Superior temporal gyrus (tissue), 1 donor: ENCODE data around the gene CLEC12A.
"Not testable (repeated sequence)": the region's sequence is repeated elsewhere in the genome, so short reads cannot be mapped to it uniquely, and the experiment has no call there.

Source experiments
- DNase-seq: peaks from one replicate; pipeline ENCODE4 v3.0.0-alpha.2; 2016; ENCODE audit errors: extremely low spot score

Gene CLEC12A

DNA sequence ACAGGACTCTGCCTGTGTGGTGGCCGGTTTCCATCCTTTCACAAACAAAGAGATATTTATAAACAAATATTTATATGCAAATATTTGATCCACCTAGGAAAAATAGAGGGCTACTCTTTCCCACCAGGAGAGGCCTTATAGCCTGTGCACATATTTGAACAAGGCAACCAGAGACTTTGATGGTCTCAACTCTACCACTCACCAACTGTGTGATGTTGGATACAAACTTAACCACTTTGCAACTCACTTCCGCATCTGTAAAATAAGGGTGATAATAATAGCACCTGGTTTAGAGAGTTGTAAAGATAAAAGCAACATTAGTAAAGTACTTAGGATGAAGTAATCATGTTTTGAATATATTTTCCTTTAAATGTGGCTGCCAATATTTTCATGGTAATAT lies 1.5 kb upstream of the CLEC12A start:
- no peak for DNase-seq

DNA sequence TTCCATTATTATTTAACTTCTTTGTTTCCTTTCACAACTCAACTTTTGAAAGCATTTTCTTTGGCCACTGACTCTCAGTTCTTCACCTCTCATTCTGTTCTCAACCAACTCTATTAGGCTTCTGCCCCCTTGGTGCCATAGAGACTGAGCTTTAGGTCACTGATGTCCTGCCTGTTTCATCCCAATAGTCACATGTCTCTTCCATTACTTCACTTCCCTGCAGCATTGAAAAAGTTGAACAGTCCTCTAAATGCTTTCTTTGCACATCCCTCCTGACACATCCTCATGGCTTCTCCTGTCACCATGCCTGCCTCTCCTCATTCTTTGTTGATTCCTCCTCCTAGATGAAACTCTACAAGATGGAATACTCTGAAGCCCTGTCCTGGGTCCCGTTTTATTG lies 2.7 kb downstream of the CLEC12A start:
- no peak for DNase-seq

DNA sequence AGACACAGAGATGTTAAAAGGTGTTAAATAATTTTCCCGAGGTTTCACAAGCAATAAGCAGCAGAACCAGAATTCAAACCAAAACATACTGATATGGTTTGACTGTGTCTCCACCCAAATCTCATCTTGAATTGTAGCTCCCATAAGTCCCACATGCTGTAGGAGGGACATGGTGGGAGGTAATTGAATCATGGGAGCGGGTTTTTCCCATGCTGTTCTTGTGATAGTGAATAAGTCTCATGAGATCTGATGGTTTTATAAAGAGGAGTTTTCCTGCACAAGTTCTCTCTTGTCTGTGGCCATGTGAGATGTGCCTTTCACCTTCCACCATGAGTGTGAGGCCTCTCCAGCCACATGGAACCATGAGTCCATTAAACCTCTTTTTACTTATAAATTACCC lies 3.5 kb downstream of the CLEC12A start:
- not testable (repeated sequence) for DNase-seq

DNA sequence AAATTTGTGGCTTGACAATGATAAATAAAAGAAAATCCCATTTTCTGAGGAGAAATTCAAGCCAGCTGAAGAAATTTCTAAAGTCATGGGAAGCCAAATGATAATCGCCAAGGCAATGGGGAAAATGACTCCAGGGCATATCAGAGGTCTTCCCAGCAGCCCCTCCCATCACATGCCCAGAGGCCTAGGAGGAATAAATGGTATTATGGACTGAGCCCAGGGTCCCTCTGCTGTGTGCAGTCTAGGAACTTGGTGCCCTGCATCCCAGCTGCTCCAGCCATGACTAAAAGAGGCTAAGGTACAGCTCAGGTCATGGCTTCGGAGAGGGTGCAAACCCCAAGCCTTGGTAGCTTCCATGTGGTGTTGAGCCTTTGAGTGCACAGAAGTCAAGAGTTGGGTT lies 4.4 kb downstream of the CLEC12A start:
- no peak for DNase-seq

DNA sequence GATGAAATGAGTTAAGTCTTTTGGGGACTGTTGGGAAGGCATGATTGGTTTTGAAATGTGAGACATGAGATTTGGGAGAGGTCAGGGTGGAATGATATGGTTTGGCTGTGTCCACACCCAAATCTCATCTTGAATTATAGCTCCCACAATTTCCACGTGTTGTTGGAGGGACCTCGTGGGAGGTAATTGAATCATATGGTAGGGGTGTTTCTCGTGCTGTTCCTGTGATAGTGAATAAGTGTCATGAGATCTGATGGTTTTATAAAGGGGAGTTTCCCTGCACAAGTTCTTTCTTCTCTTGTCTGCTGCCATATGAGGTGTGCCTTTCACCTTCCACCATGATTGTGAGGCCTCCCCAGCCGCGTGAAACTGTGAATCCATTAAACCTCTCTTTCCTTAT lies 5.4 kb downstream of the CLEC12A start:
- DNase-seq = not testable (repeated sequence)

DNA sequence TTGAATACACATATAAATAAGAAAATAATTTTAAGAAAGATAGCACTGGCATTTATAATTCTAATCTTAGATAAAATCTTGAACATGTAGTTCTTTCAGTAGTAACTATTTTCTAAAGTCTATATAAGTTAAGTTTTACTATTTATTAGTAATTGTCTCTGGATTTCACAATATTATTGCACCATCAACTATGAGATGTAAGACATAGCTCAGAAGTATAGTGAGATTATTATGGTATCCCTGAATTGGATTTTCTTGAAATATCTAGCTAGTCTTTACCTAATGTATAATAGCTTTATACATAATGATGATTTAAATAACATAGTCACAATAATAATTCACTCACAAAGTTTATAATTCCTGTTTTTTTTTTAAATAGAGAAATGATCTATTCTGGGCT lies 6.7 kb downstream of the CLEC12A start:
- no peak for DNase-seq

DNA sequence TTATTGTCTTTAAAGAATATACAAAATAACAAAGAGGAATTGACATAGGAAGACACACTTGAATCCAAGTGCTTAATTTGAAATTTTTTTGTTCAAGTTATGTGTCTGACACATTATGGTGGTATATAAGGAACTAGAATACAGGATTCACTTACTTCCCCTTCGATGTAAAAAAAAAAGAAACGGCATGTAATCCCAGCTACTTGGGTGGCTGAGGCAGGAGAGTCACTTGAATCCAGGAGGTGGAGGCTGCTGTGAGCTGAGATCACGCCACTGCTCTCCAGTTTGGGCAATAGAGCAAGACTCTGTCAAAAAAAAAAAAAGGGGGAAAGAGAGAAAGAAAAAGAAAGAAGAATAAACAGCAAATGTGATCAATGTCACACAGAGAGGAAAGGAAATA lies 8.9 kb downstream of the CLEC12A start:
- DNase-seq = no peak

DNA sequence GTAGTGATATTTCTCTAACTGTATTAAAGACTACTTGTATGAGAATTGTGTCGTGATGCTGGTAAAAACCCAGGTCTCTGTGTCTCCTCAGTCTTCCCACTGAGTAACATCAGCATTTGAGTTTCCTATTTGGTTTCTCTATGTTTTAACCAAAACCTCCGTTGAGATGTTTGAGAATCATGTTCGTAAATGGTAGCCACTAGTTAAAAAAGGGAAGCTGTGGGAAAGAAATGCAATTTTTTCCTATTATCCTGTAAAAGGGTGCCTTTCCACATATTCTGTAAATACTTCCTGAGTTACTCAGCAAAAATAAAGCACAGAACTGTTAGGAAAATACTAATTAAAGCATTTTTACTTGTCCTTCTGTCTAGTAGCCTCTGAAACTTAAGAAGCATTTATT lies 20.7 kb downstream of the CLEC12A start:
- no peak for DNase-seq

DNA sequence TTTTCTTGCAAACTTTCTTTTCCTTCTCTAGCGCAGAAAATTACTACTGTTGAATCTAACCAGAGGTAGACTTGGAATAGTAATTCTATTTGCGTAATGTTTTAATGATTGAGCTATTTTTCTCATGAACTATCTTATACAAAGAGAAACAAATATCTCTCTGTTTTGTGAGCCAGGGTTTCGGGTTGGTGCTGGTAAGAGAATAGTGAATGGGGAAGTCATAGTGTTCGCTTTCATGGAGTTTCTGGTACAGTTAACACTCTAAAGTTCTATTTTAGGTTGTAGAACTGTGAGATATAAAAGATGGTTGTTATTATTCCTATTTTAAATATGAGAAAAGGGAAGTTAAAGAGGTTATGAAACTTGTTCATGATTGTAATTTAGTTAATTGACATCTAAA lies 21.1 kb downstream of the CLEC12A start:
- DNase-seq = peak; percentile 48

DNA sequence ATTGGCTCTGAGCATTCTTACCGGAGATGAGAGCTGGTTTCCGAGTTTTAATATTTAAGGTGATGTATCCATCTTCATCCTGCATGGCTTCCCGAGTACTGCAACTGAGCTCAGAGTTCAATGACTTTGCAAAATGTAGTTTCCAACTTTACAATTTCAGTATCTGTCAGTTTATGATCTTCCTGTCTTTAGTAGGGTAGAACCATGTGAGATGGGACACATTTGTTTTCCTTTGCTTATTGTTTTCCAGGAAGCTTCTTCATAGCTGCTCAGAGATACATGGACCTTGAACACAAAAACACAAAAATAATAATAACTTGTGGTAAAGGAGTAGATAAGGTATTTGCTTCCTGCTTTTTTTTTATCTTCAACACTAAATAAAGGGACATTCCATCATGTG lies 27.8 kb downstream of the CLEC12A start, which contains the start of gene CLEC1B:
TSS of gene CLEC1B (minus strand) at position 106 of the 400 bp plus-strand sequence. CDS start at position 85, 21 bp downstream.
- DNase-seq = no peak

DNA sequence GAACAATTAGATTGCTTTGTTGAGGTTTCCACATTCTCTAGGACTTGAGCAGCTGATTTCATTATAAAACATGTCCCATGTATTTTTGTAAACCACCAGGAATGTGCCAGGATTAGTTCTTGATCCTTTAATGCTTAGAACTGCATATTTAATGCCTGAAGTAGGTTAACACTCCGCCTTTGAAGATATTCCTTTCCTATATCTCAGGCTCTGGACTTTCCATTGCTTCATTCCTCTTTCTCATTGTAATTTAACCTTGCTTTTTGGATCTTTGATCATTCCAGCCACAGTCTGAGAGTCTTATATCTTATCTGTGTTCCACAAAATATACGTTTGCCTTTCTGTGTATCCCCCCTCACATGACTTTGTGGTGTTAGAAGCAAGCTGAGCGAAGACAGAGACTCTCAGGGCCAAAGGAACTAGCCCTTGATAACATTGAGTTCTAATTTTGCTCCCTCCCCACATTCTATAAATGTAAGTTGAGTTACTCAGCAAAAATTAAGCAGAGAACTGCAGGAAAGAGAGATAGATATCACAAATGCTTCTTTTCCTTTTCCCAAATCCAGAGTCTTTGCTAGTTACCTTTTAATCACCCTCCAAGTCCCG lies 30.1 kb downstream of the CLEC12A start:
- DNase-seq = no peak

DNA sequence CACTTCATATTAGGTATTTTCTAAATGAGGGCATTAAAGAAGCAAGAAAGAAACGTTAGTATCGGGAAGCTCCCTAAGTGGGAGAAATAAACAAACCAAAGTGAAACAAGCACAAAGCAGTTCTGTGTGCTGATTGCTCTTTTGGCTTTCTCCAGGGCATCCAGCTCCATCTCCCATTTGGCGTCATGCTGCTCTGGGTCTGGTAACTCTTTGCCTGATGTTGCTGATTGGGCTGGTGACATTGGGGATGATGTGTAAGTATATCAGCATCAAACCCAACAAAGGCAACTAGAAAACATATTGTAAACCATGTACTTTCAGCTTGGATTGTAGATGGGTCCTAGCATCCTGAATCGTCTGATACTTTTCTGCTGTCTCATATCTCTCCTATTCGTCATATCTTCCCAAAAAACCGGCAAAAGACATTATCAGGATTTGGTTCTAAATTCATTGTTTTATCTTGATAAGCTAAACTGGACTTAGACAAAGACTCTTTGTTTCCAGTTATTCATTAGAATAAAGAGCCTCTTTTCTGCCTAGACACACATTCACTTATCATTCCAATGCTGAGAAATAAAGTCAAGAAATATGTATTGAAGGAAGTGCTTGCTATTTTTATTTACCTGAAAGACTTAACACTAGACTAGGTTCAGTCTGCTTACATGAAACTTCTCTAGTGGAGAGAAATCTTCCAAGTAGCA lies 41.6 kb downstream of the CLEC12A start:
- peak; percentile 66 for DNase-seq

DNA sequence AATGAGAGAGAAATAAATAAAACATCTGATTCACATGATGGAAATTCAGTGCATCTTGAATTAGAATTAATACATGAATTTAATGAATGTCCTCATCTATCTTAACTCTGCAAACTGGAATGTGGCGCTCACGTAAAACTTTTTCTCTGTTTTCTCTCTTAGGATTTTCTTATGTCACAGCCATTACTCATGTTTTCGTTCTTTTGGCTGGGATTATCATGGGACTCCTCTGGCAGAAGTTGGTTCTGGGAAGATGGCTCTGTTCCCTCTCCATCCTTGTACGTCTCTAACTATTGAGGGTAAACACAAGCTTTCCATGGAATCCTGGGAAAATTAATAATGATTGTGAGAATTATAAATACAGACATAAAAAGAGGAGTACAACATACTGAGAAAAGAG lies 44.2 kb downstream of the CLEC12A start:
- DNase-seq = no peak

DNA sequence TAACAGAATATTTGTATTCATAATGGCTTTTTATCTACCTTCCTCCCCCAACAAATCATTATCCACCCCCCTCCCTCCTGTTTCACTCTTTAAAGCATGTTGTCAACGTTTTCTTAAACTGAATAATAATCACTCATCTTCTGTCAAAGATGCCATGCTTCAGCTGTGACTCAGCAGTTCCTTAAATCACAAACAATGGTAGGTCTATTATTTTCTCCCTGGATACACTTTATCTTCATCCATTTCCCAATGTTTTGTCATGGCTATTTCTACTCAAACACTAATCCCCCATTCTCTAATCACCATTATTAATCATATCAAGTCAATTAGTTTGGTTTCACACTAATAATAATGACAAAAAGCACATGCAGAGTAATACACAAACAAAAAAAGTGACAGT lies 45.7 kb downstream of the CLEC12A start:
- DNase-seq = no peak

DNA sequence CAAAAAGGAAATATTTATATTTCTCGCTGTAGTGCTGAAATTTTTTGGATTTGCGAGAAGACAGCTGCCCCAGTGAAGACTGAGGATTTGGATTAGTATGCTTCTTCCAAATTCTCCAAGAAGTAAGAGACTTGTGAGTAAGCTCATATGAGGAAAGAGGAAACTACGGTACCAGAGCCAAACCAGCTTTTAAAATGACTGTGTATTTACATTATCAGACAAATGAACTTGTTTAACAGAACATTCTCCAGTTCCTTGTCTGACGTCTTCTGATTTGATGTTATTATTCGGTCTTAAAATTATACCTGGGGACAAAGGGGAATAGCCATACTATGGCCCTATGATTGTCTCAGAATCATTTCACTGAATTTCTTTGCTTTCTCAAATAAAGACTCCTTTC lies 47.2 kb downstream of the CLEC12A start:
- DNase-seq = no peak

DNA sequence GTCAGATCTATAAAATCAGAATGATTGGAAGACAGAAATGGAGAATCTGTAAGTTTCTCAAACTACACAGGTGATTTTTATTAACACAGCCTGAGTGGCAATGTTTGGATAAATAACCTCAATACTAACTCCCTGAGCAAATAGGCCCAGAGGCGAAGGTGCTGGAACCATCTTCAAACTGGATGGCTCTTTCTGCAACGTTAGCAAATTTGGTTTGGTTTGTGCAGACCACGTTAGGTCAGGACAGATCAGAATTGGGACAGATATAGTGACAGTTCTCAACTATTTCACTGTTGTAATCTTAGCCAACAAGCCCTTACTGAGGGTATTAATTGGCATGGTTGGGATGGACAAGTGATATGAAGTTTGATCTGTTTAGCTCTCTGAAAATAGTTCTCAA lies 50.1 kb downstream of the CLEC12A start:
- no peak for DNase-seq

DNA sequence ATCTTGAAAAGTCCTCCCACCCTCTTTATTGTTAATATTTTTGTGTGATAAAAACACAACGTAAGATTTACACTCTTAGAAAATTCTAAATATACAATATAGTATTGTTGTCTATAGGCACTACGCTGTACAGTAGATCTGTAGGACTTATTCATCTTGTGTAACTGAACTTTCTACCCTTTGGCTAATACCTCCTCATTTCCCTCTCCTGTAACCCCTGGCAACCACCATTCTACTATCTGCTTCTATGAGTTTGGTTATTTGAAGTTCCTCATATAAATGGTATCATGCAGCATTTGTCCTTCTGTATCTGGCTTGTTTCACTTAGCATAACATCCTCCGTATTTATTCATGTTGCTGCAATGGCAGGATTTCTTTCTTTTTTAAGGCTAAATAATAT lies 54.0 kb downstream of the CLEC12A start:
- DNase-seq = no peak

DNA sequence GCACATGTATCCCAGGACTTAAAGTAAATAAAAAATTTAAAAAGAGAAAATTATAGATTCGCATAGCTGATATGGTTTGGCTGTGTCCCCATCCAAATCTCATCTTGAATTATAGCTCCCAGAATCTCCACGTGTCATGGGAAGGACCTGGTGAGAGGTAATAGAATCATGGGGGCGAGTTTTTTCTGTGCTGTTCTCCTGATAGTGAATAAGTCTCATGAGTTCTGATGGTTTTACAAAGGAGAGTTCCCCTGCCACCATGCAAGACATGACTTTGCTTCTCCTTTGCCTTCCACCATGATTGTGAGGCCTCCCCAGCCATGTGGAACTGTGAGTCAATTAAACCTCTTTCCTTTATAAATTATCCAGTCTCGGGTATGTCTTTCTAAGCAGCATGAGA lies 55.5 kb downstream of the CLEC12A start:
- DNase-seq = not testable (repeated sequence)

DNA sequence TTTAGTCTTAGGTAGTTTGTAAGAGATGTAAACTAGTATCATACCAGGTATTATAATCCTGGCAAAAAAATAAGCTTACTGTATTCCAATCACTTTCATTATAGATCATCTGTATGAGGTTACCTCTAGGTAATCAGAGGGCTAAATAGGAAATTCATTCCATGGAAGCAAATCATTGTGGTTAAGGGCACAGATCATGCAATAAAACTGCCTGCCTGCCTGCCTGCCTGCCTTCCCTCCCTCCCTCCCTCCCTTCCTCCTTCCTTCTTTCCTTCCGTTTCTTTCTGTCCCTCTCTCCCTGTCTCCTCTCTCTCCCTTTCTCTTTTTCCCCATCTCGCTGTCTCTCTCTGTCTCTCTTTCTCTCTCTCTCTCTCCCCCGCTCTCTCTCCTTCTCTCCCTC lies 56.1 kb downstream of the CLEC12A start:
- no peak for DNase-seq

DNA sequence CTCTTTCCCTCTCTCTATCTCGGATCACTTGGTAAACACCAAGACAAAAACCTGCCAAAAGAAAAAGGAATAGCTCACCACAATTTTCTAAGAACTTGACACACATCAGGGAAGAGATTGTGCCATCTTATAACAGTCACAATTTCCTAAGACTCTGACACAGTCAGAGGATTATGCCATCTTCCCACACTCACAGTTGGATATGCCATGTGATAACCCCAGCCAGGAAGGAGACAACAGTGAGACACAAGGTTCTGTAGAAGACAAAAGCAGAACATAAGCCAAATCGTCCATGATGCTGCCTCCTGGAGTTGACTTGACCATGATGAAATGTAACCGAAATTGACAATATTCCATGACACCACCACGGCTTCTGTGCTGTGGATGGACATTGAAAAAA lies 56.5 kb downstream of the CLEC12A start:
- no peak for DNase-seq

DNA sequence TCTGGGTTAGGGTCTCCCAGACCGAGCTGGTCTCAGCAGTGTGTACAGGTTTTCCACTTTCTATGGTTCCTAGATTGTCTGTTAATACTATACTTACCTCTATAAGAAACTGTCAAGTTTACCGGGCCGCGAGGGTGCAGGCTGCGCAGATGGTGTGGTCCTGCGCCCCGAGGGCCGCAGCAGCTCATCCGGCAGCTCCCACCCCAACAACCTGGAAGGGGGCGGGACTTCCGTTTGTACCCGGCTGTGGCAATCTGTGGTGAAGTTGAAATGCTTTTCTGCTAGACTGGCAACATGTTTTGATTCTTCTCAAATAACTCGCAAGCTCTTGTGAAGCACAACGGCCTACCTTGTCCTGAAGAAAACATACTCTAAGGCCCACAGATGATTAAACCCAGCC lies 59.2 kb downstream of the CLEC12A start, which contains the start of gene CLEC9A:
TSS of gene CLEC9A (plus strand) at position 237 of the 400 bp plus-strand sequence. CDS start 22,006 bp downstream, outside the sequence.
- DNase-seq = no peak

DNA sequence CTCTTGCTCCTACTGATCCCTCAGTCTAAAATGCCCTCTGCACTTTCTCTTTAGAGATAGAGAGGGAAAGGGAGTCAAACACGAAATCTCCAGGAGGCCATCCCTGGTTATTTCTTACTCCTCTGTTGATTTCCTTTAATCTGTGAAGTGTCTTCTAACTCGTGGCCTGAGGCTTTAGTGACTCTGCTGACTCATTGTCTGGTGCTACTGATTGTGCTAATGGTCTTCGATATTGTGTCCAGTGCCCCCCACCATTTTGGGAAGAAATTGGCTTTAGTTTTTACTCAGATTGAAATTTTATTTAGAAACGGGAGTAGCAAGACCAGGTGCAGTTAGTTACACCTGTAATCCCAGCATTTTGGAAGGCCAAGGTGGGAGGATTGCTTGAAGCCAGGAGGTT lies 60.1 kb downstream of the CLEC12A start:
- DNase-seq = no peak

DNA sequence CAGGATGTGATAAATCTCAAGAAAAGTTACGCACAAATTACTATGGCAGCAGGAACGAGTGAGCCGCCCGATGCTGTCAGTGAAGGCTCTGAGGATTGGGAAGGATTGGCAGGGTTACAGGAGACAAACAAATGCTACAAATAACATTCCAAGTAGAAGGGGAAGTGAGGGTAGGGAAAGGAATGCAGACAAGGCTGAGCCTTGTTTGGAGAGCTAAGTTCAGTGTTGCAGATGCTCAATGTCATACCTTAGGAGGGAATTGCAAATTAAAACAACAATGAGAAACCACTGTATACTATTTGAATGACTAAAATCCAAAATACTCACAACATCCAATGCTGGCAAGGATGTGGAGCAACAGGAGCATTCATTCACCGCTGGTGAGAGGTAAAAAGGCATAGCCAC lies 60.6 kb downstream of the CLEC12A start:
- no peak for DNase-seq
